ENCODE results near the gene RAC3. TPM values are rescaled to one million over a fixed set of nuclear protein-coding genes. Genes with fewer than 3 reads are reported as not detected.

RAC3 gene
- total and polyA plus RNA-seq, 2 of the 8 experiments (the other 6 are each of a cell fraction or from before 2014, with no cell fraction given): 177 to 299 TPM

DNA sequence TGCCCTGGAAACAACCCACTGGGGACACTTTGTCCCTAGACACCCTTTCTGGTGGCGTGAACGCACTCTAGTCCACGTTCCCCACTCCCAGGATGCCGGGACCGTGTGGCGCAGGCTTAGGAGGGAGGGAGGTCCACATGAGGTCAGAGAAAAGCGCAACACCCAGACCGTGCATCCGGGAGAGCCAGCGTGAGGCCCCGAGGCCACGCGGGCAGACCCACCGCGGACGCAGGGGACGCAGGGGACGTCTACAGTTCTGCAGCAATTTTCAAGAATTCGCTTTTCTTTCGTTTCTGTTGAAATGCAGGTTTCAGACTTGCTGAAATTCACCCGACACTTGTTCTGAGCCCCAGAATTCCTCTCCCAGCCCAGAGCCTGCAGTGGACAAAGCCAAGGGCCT lies 15.4 kb downstream of the RAC3 start (continued):
- TF ChIP-seq TAF7 (optimal IDR thresholded peaks at IDR 0.05; ENCODE audit: borderline replicate concordance, low read depth, low read length) (no peak), ZNF274 (IDR thresholded peaks at IDR 0.05; ENCODE audit: borderline replicate concordance, extremely low read depth, low read length) (no peak), SP2 (IDR thresholded peaks at IDR 0.05; ENCODE audit: low read length) (no peak)

Measured in H1 (cell line).